Measurements from ENCODE around the gene CGA. TPM values are rescaled to one million over a fixed set of nuclear protein-coding genes. Genes with fewer than 3 reads are reported as not detected.

Gene CGA
- total RNA-seq, 1 donor from 2014 or later = not detected

GRCh38 chr6:87045521-87046075 is 49.3 kb downstream of the CGA start:
- Histone ChIP-seq H3K27ac (no peak overlapping the region), H3K9me3 (no peaks in the 10 kb centered on the region), H3K4me3 (no peak overlapping the region), H3K27me3 (no peaks in the 10 kb centered on the region), H3K36me3 (no peaks in the 10 kb centered on the region), H3K4me1 (no peaks in the 10 kb centered on the region)
- DNase-seq (ENCODE audit: low spot score in 2 of 2) = no peak
- intact Hi-C loops (cut with DNase I) = no loop called here
- no peak for TF ChIP-seq CTCF (IDR thresholded peaks at IDR 0.05)

- H3K27me3 ChIP-seq = no peaks in the 10 kb centered on the region
- no peak for TF ChIP-seq CTCF (IDR thresholded peaks at IDR 0.05)
- no peak overlapping the region for H3K4me3 ChIP-seq
- H3K27ac ChIP-seq = no peak overlapping the region
- no peaks in the 10 kb centered on the region for H3K36me3 ChIP-seq
- no peaks in the 10 kb centered on the region for H3K4me1 ChIP-seq
- no peaks in the 10 kb centered on the region for H3K9me3 ChIP-seq
- no peak for DNase-seq (ENCODE audit: low spot score in 2 of 2)
- intact Hi-C loops (cut with DNase I) = no loop called here
Measured at GRCh38 chr6:87040729-87041128, 54.2 kb downstream of the CGA start.

Other genes with a start within 250 kb of the CGA start
- gene HTR1E, start 157.6 kb downstream of the CGA start, total RNA-seq = not detected
- 19.1 TPM for gene ZNF292, start 60.5 kb upstream of the CGA start, total RNA-seq
- gene SMIM8, start 227.5 kb upstream of the CGA start, total RNA-seq = 2.9 TPM
- not detected for gene GJB7, start 234.2 kb upstream of the CGA start, total RNA-seq
- gene C6orf163, start 249.7 kb upstream of the CGA start, total RNA-seq = not detected

Measured in ascending aorta (tissue), 2 donors.